ENCODE results near the gene KCNQ2. TPM values are rescaled to one million over a fixed set of nuclear protein-coding genes. Genes with fewer than 3 reads are reported as not detected.

KCNQ2 gene
- total RNA-seq, 2 donors from 2014 or later: 0.19 to 0.27 TPM

DNA sequence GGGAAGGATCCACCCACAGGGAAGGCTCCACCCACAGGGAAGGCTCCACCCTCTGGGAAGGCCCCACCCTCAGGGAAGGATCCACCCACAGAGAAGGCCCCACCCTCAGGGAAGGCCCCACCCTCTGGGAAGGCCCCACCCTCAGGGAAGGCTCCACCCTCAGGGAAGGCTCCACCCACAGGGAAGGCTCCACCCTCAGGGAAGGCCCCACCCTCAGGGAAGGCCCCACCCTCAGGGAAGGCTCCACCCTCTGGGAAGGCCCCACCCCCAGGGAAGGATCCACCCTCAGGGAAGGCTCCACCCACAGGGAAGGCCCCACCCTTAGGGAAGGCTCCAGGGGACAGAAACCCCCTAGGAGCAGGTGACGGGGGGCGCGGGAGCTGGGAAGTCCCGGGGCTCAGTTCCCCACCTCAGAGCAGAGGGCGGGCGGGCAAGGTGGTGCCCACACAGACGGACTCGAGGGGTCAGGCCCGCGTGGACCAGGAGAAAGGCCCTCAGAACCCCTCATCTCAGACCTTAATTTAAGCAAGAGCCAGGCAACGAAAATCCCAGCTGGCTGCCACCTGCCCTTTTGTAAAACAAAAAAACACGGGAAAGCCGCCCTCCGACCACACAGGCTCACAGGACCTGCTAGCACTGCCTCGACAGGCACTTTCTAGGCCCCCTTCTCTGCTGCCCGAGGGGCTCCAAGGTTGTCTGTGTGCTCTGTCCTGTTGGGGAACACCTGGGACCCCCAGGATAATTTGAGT lies 39.7 kb downstream of the KCNQ2 start:
- intact Hi-C loops (cut with DNase I): no loop called here
- Histone ChIP-seq H3K4me1 (no peaks in the 10 kb centered on the region), H3K27ac (no peak overlapping the region), H3K9me3 (no peaks in the 10 kb centered on the region), H3K4me3 (no peak overlapping the region), H3K27me3 (no peaks in the 10 kb centered on the region), H3K36me3 (no peaks in the 10 kb centered on the region), H3K9ac (ENCODE audit: low read depth in 2 of 2, low read length in 2 of 2) (no peak overlapping the region)
- DNase-seq: no peak
- TF ChIP-seq, protein P1, sequence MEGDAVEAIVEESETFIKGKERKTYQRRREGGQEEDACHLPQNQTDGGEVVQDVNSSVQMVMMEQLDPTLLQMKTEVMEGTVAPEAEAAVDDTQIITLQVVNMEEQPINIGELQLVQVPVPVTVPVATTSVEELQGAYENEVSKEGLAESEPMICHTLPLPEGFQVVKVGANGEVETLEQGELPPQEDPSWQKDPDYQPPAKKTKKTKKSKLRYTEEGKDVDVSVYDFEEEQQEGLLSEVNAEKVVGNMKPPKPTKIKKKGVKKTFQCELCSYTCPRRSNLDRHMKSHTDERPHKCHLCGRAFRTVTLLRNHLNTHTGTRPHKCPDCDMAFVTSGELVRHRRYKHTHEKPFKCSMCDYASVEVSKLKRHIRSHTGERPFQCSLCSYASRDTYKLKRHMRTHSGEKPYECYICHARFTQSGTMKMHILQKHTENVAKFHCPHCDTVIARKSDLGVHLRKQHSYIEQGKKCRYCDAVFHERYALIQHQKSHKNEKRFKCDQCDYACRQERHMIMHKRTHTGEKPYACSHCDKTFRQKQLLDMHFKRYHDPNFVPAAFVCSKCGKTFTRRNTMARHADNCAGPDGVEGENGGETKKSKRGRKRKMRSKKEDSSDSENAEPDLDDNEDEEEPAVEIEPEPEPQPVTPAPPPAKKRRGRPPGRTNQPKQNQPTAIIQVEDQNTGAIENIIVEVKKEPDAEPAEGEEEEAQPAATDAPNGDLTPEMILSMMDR (IDR thresholded peaks at IDR 0.05): no peak

DNA sequence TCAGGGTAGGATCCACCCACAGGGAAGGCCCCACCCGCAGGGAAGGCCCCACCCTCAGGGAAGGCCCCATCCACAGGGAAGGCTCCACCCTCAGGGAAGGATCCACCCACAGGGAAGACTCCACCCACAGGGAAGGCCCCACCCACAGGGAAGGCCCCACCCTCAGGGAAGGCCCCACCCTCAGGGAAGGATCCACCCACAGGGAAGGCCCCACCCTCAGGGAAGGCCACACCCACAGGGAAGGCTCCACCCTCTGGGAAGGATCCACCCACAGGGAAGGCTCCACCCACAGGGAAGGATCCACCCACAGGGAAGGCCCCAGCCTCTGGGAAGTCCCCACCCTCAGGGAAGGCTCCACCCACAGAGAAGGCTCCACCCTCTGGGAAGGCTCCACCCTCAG lies 40.5 kb downstream of the KCNQ2 start:
- Histone ChIP-seq H3K36me3 (no peaks in the 10 kb centered on the region), H3K4me3 (no peak overlapping the region), H3K9ac (ENCODE audit: low read depth in 2 of 2, low read length in 2 of 2) (no peak overlapping the region), H3K4me1 (no peaks in the 10 kb centered on the region), H3K27me3 (no peaks in the 10 kb centered on the region), H3K27ac (no peak overlapping the region), H3K9me3 (no peaks in the 10 kb centered on the region)
- no peak for DNase-seq
- intact Hi-C loops (cut with DNase I): no loop called here
- TF ChIP-seq, protein P1 (IDR thresholded peaks at IDR 0.05): no peak

DNA sequence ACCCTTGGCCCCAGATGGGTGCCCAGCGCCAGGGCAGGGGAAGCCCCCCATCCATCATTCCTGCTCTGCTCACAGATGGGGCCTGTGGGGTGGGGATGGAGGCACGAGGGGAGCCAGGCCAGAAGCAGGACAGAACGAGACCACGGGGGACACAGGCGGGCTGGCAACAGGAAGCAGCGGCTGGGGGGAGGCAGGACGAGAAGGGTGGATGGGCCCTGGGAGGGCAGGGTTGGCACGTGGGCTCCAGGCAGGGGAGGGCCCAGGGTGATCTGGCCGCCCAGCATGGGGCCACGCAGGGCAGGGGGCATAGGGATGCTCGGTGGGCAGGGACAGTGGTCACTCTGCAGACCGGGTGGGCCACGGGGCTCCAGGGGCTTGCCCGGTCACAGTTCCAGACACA lies 41.6 kb downstream of the KCNQ2 start:
- no peak overlapping the region for H3K9ac ChIP-seq (ENCODE audit: low read depth in 2 of 2, low read length in 2 of 2)
- H3K9me3 ChIP-seq: no peaks in the 10 kb centered on the region
- H3K27me3 ChIP-seq: no peaks in the 10 kb centered on the region
- no peak for DNase-seq
- H3K4me3 ChIP-seq: no peak overlapping the region
- H3K27ac ChIP-seq: no peak overlapping the region
- no peaks in the 10 kb centered on the region for H3K4me1 ChIP-seq
- intact Hi-C loops (cut with DNase I): no loop called here
- H3K36me3 ChIP-seq: no peaks in the 10 kb centered on the region
- TF ChIP-seq, protein P1 (IDR thresholded peaks at IDR 0.05): no peak

DNA sequence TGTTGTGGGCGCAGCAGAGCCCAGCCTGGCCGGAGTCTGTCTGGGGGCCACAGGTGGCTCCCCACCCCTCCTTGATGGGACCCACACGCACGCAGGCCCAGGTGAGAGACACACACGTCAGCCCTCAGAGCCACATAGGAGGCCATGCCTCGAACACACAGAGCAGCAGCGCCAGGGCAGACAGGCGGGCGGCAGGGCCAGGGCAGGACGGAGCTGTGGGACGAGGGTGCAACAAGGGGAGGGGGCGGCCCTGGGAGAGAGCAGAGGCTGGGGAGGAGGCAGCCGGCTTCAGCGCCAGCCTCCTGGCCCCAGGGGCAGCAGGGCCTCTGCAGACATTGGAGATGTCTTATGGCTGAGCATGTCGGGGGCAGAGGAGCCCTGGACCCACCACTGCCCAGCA lies 42.5 kb downstream of the KCNQ2 start:
- Histone ChIP-seq H3K36me3 (no peaks in the 10 kb centered on the region), H3K9ac (ENCODE audit: low read depth in 2 of 2, low read length in 2 of 2) (no peak overlapping the region), H3K4me1 (no peaks in the 10 kb centered on the region), H3K4me3 (no peak overlapping the region), H3K27me3 (no peaks in the 10 kb centered on the region), H3K9me3 (no peaks in the 10 kb centered on the region), H3K27ac (no peak overlapping the region)
- intact Hi-C loops (cut with DNase I): no loop called here
- TF ChIP-seq, protein P1 (IDR thresholded peaks at IDR 0.05): no peak
- DNase-seq: no peak

DNA sequence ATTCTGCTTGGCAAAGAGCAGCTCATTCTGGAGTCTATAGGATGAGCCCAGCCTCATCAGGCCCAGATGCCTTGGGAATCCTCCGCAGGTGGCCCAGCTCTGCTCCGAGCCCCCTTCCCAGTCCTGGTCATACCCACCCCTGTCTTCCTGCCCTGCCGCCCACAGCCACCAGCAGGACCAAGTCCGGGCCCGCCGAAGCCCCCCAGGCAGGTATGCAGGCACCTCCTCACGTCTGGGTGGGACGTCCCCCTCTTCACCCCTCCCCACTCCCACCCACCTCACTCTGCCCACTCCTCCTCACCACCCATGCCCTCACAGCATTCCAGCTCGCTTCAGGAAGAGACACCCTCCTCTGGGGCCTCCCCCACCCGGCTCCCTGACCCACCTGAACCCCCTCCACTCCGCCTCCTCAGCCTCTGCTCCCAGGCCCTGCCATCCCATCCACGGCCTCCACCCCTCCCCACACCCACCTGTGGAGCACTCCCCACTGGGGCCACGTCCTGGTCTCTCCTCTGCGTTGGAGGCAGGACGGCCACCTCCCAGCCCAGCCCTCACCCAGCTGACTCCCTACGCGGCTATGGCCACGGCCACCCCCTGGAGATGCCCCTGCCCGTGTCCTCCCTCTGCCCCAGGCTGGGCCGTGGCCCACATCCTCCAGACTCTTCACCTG lies 43.4 kb downstream of the KCNQ2 start:
- no peak for DNase-seq
- no peaks in the 10 kb centered on the region for H3K4me1 ChIP-seq
- intact Hi-C loops (cut with DNase I): no loop called here
- no peak overlapping the region for H3K4me3 ChIP-seq
- H3K9me3 ChIP-seq: no peaks in the 10 kb centered on the region
- no peak overlapping the region for H3K9ac ChIP-seq (ENCODE audit: low read depth in 2 of 2, low read length in 2 of 2)
- H3K36me3 ChIP-seq: no peaks in the 10 kb centered on the region
- TF ChIP-seq, protein P1 (IDR thresholded peaks at IDR 0.05): no peak
- H3K27ac ChIP-seq: no peak overlapping the region
- H3K27me3 ChIP-seq: no peaks in the 10 kb centered on the region
